ENCODE results near the gene EHD1. TPM values are rescaled to one million over a fixed set of nuclear protein-coding genes. Genes with fewer than 3 reads are reported as not detected.

Gene EHD1
- total and polyA plus RNA-seq, 10 donors = 51.9 to 337 (median 162) TPM

- Histone ChIP-seq H3K27me3 (replicated peaks in 1 of 7) (no peaks in the 10 kb centered on the region), H3K27ac (no peak overlapping the region), H3K4me3 (no peak overlapping the region), H3K9me3 (no peaks in the 10 kb centered on the region), H3K4me1 (peaks cover 23 to 56% (median 45%) of the 10 kb centered on the region in 6 donors), H3K36me3 (no peaks in the 10 kb centered on the region)
- intact Hi-C loops (cut with DNase I; ENCODE audit: low total_unique reads) = no loop called here
- no peak for TF ChIP-seq POLR2AphosphoS5 (IDR thresholded peaks at IDR 0.05)
- no peak for TF ChIP-seq POLR2A (IDR thresholded peaks at IDR 0.05)
- no peak for TF ChIP-seq CTCF (IDR thresholded peaks at IDR 0.05 in 8 of 11, conservative IDR thresholded peaks at IDR 0.05 in 3 of 11)
- DNase-seq = no peak
- 73 to 92% (median 79%) methylated on average over 2 of the region's 2 CpGs for WGBS, 5 donors
Observed at GRCh38 chr11:64920124-64920523, 41.7 kb upstream of the EHD1 start.

- H3K4me1 ChIP-seq = peaks cover 23 to 56% (median 43%) of the 10 kb centered on the region in 6 donors
- DNase-seq = no peak
- WGBS, 5 donors = 89 to 93% (median 92%) methylated on average over 8 of the region's 8 CpGs
- H3K36me3 ChIP-seq = peaks cover 0 to 2% (median 0%) of the 10 kb centered on the region in 6 donors
- TF ChIP-seq CTCF (IDR thresholded peaks at IDR 0.05 in 8 of 11, conservative IDR thresholded peaks at IDR 0.05 in 3 of 11) = no peak
- TF ChIP-seq POLR2AphosphoS5 (IDR thresholded peaks at IDR 0.05) = no peak
- no peak for TF ChIP-seq POLR2A (IDR thresholded peaks at IDR 0.05)
- H3K9me3 ChIP-seq = no peaks in the 10 kb centered on the region
- intact Hi-C loops (cut with DNase I; ENCODE audit: low total_unique reads) = no loop called here
- no peaks in the 10 kb centered on the region for H3K27me3 ChIP-seq (replicated peaks in 1 of 7)
- no peak overlapping the region for H3K27ac ChIP-seq
- H3K4me3 ChIP-seq = no peak overlapping the region
Observed at GRCh38 chr11:64919627-64920026, 41.2 kb upstream of the EHD1 start.

- Histone ChIP-seq H3K27ac (peak overlapping the region; percentile 64 to 95 (median 84)), H3K36me3 (peaks cover 0 to 19% (median 13%) of the 10 kb centered on the region in 6 donors), H3K4me1 (peaks cover 15 to 49% (median 31%) of the 10 kb centered on the region in 6 donors), H3K27me3 (replicated peaks in 1 of 7) (no peaks in the 10 kb centered on the region), H3K9me3 (no peaks in the 10 kb centered on the region), H3K4me3 (peak overlapping the region in 6 of 8 donors; percentile 38 to 94 (median 82))
- DNase-seq = no peak
- WGBS, 5 donors = 14 to 30% (median 20%) methylated on average over 4 of the region's 4 CpGs
- TF ChIP-seq POLR2AphosphoS5 (IDR thresholded peaks at IDR 0.05) (no peak), CTCF (IDR thresholded peaks at IDR 0.05 in 8 of 11, conservative IDR thresholded peaks at IDR 0.05 in 3 of 11) (peak in 2 of 11 experiments; percentile 15 to 23)
- intact Hi-C loops (cut with DNase I; ENCODE audit: low total_unique reads) = no loop called here
Observed at GRCh38 chr11:64918017-64918416, 39.6 kb upstream of the EHD1 start.

GRCh38 chr11:64917663-64917995 is 39.2 kb upstream of the EHD1 start:
- peaks cover 15 to 48% (median 31%) of the 10 kb centered on the region in 6 donors for H3K4me1 ChIP-seq
- H3K27me3 ChIP-seq (replicated peaks in 1 of 7) = no peaks in the 10 kb centered on the region
- peaks cover 0 to 22% (median 17%) of the 10 kb centered on the region in 6 donors for H3K36me3 ChIP-seq
- no peaks in the 10 kb centered on the region for H3K9me3 ChIP-seq
- H3K27ac ChIP-seq = peak overlapping the region; percentile 64 to 95 (median 84)
- intact Hi-C loops (cut with DNase I; ENCODE audit: low total_unique reads) = no loop called here
- H3K4me3 ChIP-seq = peak overlapping the region; percentile 33 to 94 (median 80)
- DNase-seq = no peak
- 14 to 26% (median 21%) methylated on average over 6 of the region's 6 CpGs for WGBS, 5 donors
- TF ChIP-seq POLR2AphosphoS5 (IDR thresholded peaks at IDR 0.05) (no peak), POLR2A (IDR thresholded peaks at IDR 0.05) (no peak), CTCF (IDR thresholded peaks at IDR 0.05 in 8 of 11, conservative IDR thresholded peaks at IDR 0.05 in 3 of 11) (no peak)
